HL-60/S4 treated with phorbol 12-myristate 13-acetate at 8.2 ng/mL for 4 days and 3 days (cell line): ENCODE data around the gene SEPTIN8.

Experiments used
- in situ Hi-C: fragments of 300-500 bp; cut with MboI; formaldehyde crosslinking; loops from 2 replicates; pipeline ENCODE4 v1.15.0; 2022; ENCODE audit warnings: low sequenced_read_pairs

Gene SEPTIN8

DNA sequence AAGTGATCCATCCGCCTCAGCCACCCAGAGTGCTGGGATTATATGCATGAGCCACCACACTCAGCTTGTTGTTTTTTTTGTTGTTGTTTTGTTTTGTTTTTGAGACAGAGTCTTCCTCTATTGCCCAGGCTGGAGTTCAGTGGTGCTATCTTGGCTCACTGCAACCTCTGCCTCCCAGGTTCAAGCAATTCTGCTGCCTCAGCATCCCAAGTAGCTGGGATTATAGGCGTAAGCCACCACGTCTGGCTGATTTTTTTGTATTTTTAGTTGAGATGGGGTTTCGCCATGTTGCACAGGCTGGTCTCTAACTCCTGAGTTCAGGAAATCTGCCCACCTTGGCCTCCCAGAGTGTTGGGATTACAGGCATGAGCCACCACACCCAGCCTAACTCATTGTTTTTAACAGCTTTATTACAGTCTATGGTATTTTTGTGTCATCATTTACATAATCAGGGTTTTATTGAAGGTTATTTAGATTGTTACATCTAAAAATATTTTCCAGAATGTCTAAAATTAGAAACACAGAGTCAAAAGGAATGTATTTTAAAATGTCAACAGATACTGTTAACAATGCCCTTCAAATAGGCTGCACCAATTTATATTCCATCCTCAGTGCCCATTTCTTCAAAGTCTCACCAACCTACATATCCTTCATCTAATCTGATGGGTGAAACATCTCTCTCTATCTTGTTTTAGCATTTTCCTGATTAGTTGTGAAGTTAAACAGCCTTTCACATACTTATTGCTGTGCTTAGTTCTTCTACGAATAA lies 58.3 kb downstream of the SEPTIN8 start:
- in situ Hi-C loops = no loop called here

DNA sequence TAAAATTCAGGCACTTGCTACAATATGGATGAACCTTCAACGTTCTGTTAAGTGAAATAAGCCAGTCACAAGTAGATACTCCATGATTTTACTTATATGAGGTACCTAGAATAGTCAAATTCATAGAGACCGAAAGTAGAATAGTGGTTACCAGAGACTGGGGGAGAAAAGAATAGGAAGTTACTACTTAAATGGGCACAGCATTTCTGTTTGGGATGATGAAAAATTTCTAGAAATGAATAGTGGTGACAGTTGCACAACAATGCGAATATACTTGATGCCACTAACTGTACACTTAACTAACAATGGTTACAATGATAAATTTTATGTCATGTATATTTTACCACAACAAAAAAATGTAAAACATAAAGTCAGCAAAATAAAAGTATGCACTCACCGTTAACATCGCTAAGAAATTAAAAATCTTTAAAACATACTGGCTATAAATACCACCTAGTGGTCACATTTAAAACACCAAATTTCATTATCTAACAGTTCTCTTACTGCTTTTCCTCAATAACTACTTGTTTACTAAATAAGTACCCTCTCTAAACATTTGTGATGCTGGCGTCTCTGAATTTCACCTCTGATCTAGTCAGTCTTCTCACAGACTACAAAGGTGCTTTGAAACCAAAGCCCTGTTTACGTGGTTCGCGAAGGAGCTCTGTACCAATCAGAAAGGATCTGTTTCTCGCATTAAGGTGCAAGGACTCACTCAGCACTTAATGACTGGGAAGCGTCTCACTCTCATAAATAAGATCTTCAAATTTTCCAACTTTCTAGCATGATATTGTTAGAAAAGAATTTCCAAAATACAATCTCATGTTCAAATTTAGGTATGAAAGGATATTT lies 62.4 kb downstream of the SEPTIN8 start:
- in situ Hi-C loops = no loop called here

DNA sequence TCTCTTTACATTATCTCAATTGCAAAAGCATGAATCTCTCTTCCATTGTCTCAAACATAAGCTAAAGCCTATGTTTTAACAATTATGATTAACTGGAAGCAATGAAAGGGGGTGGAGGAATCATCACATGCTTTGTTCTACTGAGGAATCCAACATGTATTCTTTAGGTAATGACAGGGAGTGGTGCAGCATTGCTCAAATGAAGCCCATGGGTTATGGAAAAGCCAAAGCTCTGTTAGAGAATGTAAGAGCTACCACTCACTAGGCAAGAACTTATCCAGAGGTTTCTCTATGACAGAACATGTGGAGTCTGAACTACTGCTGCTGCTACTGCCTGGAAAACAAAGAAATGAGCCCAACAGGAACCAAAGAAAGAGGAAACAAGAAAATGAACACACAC lies 68.4 kb downstream of the SEPTIN8 start:
- in situ Hi-C loops = no loop called here

DNA sequence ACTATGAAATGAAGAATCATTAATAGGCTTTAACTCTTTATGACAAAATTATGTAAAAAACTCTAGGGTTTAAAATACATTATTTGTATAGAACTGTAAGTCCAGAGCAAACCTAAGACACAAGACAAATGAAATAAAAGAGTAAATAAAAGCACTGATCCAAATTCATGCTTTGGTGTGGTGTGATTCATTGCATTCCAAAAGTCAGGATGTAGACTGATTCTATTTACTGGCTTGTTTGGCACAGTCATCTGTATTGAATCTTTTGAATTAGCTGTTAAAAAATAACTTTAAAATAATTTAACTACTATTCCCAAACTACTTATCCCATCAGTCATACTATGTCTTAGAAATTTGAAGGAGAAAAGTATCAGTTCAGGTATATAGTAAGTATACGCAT lies 72.2 kb downstream of the SEPTIN8 start:
- in situ Hi-C loops = no loop called here
